Hepatocyte (in vitro differentiated cells): Measurements from ENCODE around the gene TAS2R60. TPM values are rescaled to one million over a fixed set of nuclear protein-coding genes. Genes with fewer than 3 reads are reported as not detected.

Experiments used
- DNase-seq: peaks from one replicate; pipeline ENCODE4 v3.0.0-alpha.2; 2016; ENCODE audit warnings: low spot score
- H2AFZ ChIP-seq: fragments of 200-600 bp; sonication (generic); 2 replicates; pipeline ENCODE4 v1.6.0; 2016; ENCODE audit warnings: antibody characterized with exemption, mild to moderate bottlenecking
- H3K27ac ChIP-seq: fragments of 200-600 bp; sonication (generic); 2 replicates; pipeline ENCODE4 v1.5.1; 2016; ENCODE audit warnings: mild to moderate bottlenecking
- H3K27me3 ChIP-seq: fragments of 200-600 bp; sonication (generic); 2 replicates; pipeline ENCODE4 v1.6.1; 2016
- H3K36me3 ChIP-seq: fragments of 200-600 bp; sonication (generic); replicated peaks from 2 replicates; pipeline ENCODE4 v1.5.1; 2016; ENCODE audit warnings: low read depth; ENCODE audit not compliant: insufficient read depth
- H3K4me1 ChIP-seq: fragments of 200-600 bp; sonication (generic); 2 replicates; pipeline ENCODE4 v1.5.1; 2016; ENCODE audit warnings: mild to moderate bottlenecking, moderate library complexity; ENCODE audit not compliant: insufficient read depth
- H3K4me2 ChIP-seq: fragments of 200-600 bp; sonication (generic); 2 replicates; pipeline ENCODE4 v1.6.0; 2016
- H3K4me3 ChIP-seq: fragments of 200-600 bp; sonication (generic); 2 replicates; pipeline ENCODE4 v1.5.1; 2016; ENCODE audit warnings: mild to moderate bottlenecking
- H3K79me2 ChIP-seq: fragments of 200-600 bp; sonication (generic); 2 replicates; pipeline ENCODE4 v1.6.0; 2017; ENCODE audit warnings: mild to moderate bottlenecking
- H3K9me2 ChIP-seq: fragments of 200-600 bp; sonication (generic); replicated peaks from 2 replicates; pipeline ENCODE4 v1.6.0; 2017; ENCODE audit warnings: mild to moderate bottlenecking; ENCODE audit not compliant: insufficient read depth
- H3K9me3 ChIP-seq: fragments of 200-600 bp; sonication (generic); 2 replicates; pipeline ENCODE4 v1.5.1; 2016; ENCODE audit warnings: low read depth, mild to moderate bottlenecking
- H4K20me1 ChIP-seq: fragments of 200-600 bp; sonication (generic); 2 replicates; pipeline ENCODE4 v1.6.0; 2016; ENCODE audit warnings: mild to moderate bottlenecking; ENCODE audit not compliant: insufficient read depth, poor library complexity, severe bottlenecking
- CTCF ChIP-seq: fragments of 200-600 bp; sonication (generic); IDR thresholded peaks from 2 replicates; pipeline ENCODE4 v1.5.1; 2016; ENCODE audit warnings: antibody characterized with exemption, mild to moderate bottlenecking; ENCODE audit not compliant: poor library complexity
- EZH2 ChIP-seq: fragments of 200-600 bp; sonication (generic); IDR thresholded peaks from 2 replicates; pipeline ENCODE4 v1.6.1; 2016; ENCODE audit warnings: antibody characterized with exemption, mild to moderate bottlenecking, borderline replicate concordance
- EZH2phosphoT487 ChIP-seq: fragments of 200-600 bp; sonication (generic); IDR thresholded peaks from one replicate; pipeline ENCODE4 v1.6.1; 2018; ENCODE audit warnings: antibody characterized with exemption, mild to moderate bottlenecking, low read depth, moderate library complexity; ENCODE audit not compliant: unreplicated experiment, severe bottlenecking
- WGBS: methylation state at CpG from one replicate; pipeline ENCODE4 v1.1.6; 2016; ENCODE audit warnings: low lambda C conversion rate; ENCODE audit errors: missing lambda C conversion rate; 5-methylcytosine and 5-hydroxymethylcytosine counted together
- polyA plus RNA-seq: library from polyadenylated mRNA; unstranded; fragments of >200 nt; fragmentation: Nextera tagmentation; extraction: Ambion mirVana; gene quantifications from 2 replicates; pipeline ENCODE4 v1.2.1, GENCODE V29; 2016
- total RNA-seq: library from RNA; depleted of rRNA; stranded (reverse); fragments of >200 nt; gene quantifications from 2 replicates; pipeline ENCODE4 v1.2.3, GENCODE V29; 2014

Gene TAS2R60
- total and polyA plus RNA-seq, 2 experiments from 2014 or later: not detected

- Histone ChIP-seq H3K9me2 (no peaks in the 10 kb centered on the region), H3K27me3 (no peaks in the 10 kb centered on the region), H3K4me1 (no peaks in the 10 kb centered on the region), H3K4me2 (no peak overlapping the region), H3K4me3 (no peak overlapping the region), H2AFZ (no peak overlapping the region), H3K27ac (no peak overlapping the region), H3K36me3 (no peaks in the 10 kb centered on the region), H3K79me2 (no peaks in the 10 kb centered on the region), H4K20me1 (no peaks in the 10 kb centered on the region), H3K9me3 (no peaks in the 10 kb centered on the region)
- TF ChIP-seq CTCF (no peak), EZH2phosphoT487 (no peak), EZH2 (no peak)
- no peak for DNase-seq
- WGBS: 62% methylated on average over 10 of the region's 10 CpGs
Measured at GRCh38 chr7:143479055-143479766, 36.0 kb downstream of the TAS2R60 start.

- Histone ChIP-seq H3K9me2 (no peaks in the 10 kb centered on the region), H3K4me2 (no peak overlapping the region), H3K4me3 (no peak overlapping the region), H3K36me3 (no peaks in the 10 kb centered on the region), H3K27ac (no peak overlapping the region), H2AFZ (no peak overlapping the region), H3K79me2 (no peaks in the 10 kb centered on the region), H3K4me1 (no peaks in the 10 kb centered on the region), H4K20me1 (no peaks in the 10 kb centered on the region), H3K9me3 (no peaks in the 10 kb centered on the region), H3K27me3 (no peaks in the 10 kb centered on the region)
- DNase-seq: no peak
- no peak for TF ChIP-seq EZH2
- no peak for TF ChIP-seq CTCF
- TF ChIP-seq EZH2phosphoT487: no peak
Measured at GRCh38 chr7:143480501-143480900, 37.2 kb downstream of the TAS2R60 start.

GRCh38 chr7:143484119-143484518 is 40.9 kb downstream of the TAS2R60 start:
- no peaks in the 10 kb centered on the region for H4K20me1 ChIP-seq
- H3K36me3 ChIP-seq: no peaks in the 10 kb centered on the region
- no peak overlapping the region for H3K4me2 ChIP-seq
- H3K4me3 ChIP-seq: no peak overlapping the region
- H3K4me1 ChIP-seq: no peaks in the 10 kb centered on the region
- DNase-seq: no peak
- no peaks in the 10 kb centered on the region for H3K9me2 ChIP-seq
- TF ChIP-seq CTCF: no peak
- TF ChIP-seq EZH2: no peak
- no peak for TF ChIP-seq EZH2phosphoT487
- H3K27me3 ChIP-seq: no peaks in the 10 kb centered on the region
- no peaks in the 10 kb centered on the region for H3K79me2 ChIP-seq
- H3K27ac ChIP-seq: no peak overlapping the region
- no peaks in the 10 kb centered on the region for H3K9me3 ChIP-seq
- WGBS: 73% methylated on average over 3 of the region's 3 CpGs
- H2AFZ ChIP-seq: no peak overlapping the region
